Activated B cell treated with CpG ODN at 0.5 μM for 24 hours (primary cell): ENCODE results near the gene TTBK1. TPM values are rescaled to one million over a fixed set of nuclear protein-coding genes. Genes with fewer than 3 reads are reported as not detected.

Source experiments
- ATAC-seq: fragments of 200-7000 bp; cut with Tn5 transposase; one replicate; pipeline ENCODE4 v1.10.0; 2021; ENCODE audit warnings: low read depth, mild to moderate bottlenecking, moderate library complexity
- CTCF ChIA-PET: fragments of 350-600 bp; sonication (Branson Sonifier 250); formaldehyde crosslinking; loops from one replicate; lab custom pipeline; 2021; ENCODE audit warnings: antibody characterized with exemption; lab: Charles Lee
- POLR2A ChIA-PET: fragments of 350-600 bp; sonication (Branson Sonifier 250); formaldehyde crosslinking; loops from one replicate; lab custom pipeline; 2021; ENCODE audit warnings: antibody characterized with exemption; lab: Charles Lee
- DNase-seq: peaks from one replicate; pipeline ENCODE4 v3.0.0; 2022
- H3K27ac Mint-ChIP-seq: one replicate; pipeline ENCODE4 v1.8.0; 2020; ENCODE audit warnings: mixed read lengths
- H3K27me3 Mint-ChIP-seq: one replicate; pipeline ENCODE4 v1.8.0; 2021; ENCODE audit warnings: mixed read lengths
- H3K36me3 Mint-ChIP-seq: one replicate; pipeline ENCODE4 v1.8.0; 2021; ENCODE audit warnings: low read depth, mixed read lengths
- H3K4me1 Mint-ChIP-seq: one replicate; pipeline ENCODE4 v1.8.0; 2021; ENCODE audit warnings: mixed read lengths
- H3K4me3 Mint-ChIP-seq: one replicate; pipeline ENCODE4 v1.8.0; 2020; ENCODE audit warnings: mild to moderate bottlenecking, mixed read lengths
- H3K9me3 Mint-ChIP-seq: one replicate; pipeline ENCODE4 v1.8.0; 2020; ENCODE audit warnings: mixed read lengths
- CTCF ChIP-seq: fragments of 200-600 bp; IDR thresholded peaks from one replicate; pipeline ENCODE4 v1.8.0; 2022; ENCODE audit warnings: antibody characterized with exemption, mild to moderate bottlenecking
- intact Hi-C: fragments of 100-400 bp; cut with micrococcal nuclease; formaldehyde crosslinking; loops from one replicate; pipeline ENCODE4 v1.15.1; 2024
- total RNA-seq: library from RNA; stranded (reverse); gene quantifications from 2 replicates; pipeline ENCODE4 v1.2.3, GENCODE V29; 2022

The TTBK1 gene
- total RNA-seq, 1 donor from 2014 or later, result 0.13 TPM

- peaks cover 39% of the 10 kb centered on the region for H3K4me1 Mint-ChIP-seq
- ChIA-PET CTCF (interaction anchor here (0.6 to 2.5 kb wide), 22 partner anchors 9 to 329 kb away, joined by 3 to 8 read pairs (median 4); partner anchors contain the start of genes ABCC10, CRIP3, CUL9 and POLR1C), POLR2A (interaction anchor here (0.5 to 2.0 kb wide), 15 partner anchors 9 to 483 kb away, joined by 3 to 17 read pairs (median 4); partner anchors contain the start of genes CUL9, TJAP1 and ZNF318)
- H3K27me3 Mint-ChIP-seq, result no peaks in the 10 kb centered on the region
- H3K36me3 Mint-ChIP-seq, result peaks cover 8% of the 10 kb centered on the region
- DNase-seq (peak; percentile 87), ATAC-seq (peak; percentile 69)
- H3K4me3 Mint-ChIP-seq, result peak within 1 kb of the TSS; percentile 87
- peak within 1 kb of the TSS; percentile 75 for H3K27ac Mint-ChIP-seq
- TF ChIP-seq CTCF, result peak; percentile 57
- intact Hi-C loops, result loop anchor here (1.0 to 10.0 kb wide), 3 partner anchors 18 to 277 kb away; partner anchors contain the start of genes CUL7, KLC4 and MRPL2
- H3K9me3 Mint-ChIP-seq, result no peaks in the 10 kb centered on the region
These were observed 14.1 kb upstream of the TTBK1 start, which contains the start of gene DNPH1 for GRCh38 chr6:43228951-43229802. TSS of gene DNPH1 (minus strand) at chr6:43229481. CDS start at chr6:43229456, 25 bp downstream.

- no peak for TF ChIP-seq CTCF
- CTCF ChIA-PET, result interaction anchor here (0.6 to 2.5 kb wide), 16 partner anchors 8 to 330 kb away, joined by 3 to 8 read pairs (median 4); partner anchors contain the start of genes ABCC10, CRIP3, POLR1C and SRF
- Mint-ChIP-seq H3K9me3 (no peaks in the 10 kb centered on the region), H3K36me3 (peaks cover 4% of the 10 kb centered on the region), H3K27ac (peak overlapping the region; percentile 56), H3K27me3 (no peaks in the 10 kb centered on the region), H3K4me3 (peak overlapping the region; percentile 86), H3K4me1 (peaks cover 33% of the 10 kb centered on the region)
- intact Hi-C loops, result loop anchor here (1.0 to 10.0 kb wide), 3 partner anchors 17 to 276 kb away; partner anchors contain the start of genes CUL7, KLC4 and MRPL2
- ATAC-seq, result no peak
- POLR2A ChIA-PET, result interaction anchor here (0.7 to 2.0 kb wide), 11 partner anchors 8 to 1514 kb away, joined by 3 to 17 read pairs (median 4); partner anchors contain the start of genes CUL9 and TJAP1
- no peak for DNase-seq
These were observed 13.3 kb upstream of the TTBK1 start for GRCh38 chr6:43229803-43230620.

- POLR2A ChIA-PET, result interaction anchor here (0.7 kb wide), 1 partner anchor 1515 kb away, joined by 3 read pairs; no protein-coding TSS in a partner anchor
- TF ChIP-seq CTCF, result no peak
- H3K27ac Mint-ChIP-seq, result no peak overlapping the region
- H3K36me3 Mint-ChIP-seq, result no peaks in the 10 kb centered on the region
- H3K4me1 Mint-ChIP-seq, result peaks cover 24% of the 10 kb centered on the region
- no peak for ATAC-seq
- DNase-seq, result no peak
- H3K4me3 Mint-ChIP-seq, result peak overlapping the region; percentile 1
- intact Hi-C loops, result no loop called here
- no peaks in the 10 kb centered on the region for H3K9me3 Mint-ChIP-seq
- CTCF ChIA-PET, result no interaction called here
- H3K27me3 Mint-ChIP-seq, result no peaks in the 10 kb centered on the region
These were observed 12.2 kb upstream of the TTBK1 start for GRCh38 chr6:43231053-43231452.

GRCh38 chr6:43231735-43232450 lies 11.4 kb upstream of the TTBK1 start:
- ChIA-PET CTCF (no interaction called here), POLR2A (no interaction called here)
- Mint-ChIP-seq H3K36me3 (no peaks in the 10 kb centered on the region), H3K9me3 (no peaks in the 10 kb centered on the region), H3K27me3 (no peaks in the 10 kb centered on the region), H3K4me1 (peaks cover 16% of the 10 kb centered on the region), H3K27ac (no peak overlapping the region), H3K4me3 (no peak overlapping the region)
- no peak for ATAC-seq
- no peak for DNase-seq
- no peak for TF ChIP-seq CTCF
- intact Hi-C loops, result no loop called here
